GM20431 (cell line): Measurements from ENCODE around the gene RPS27.
"Not testable (repeated sequence)": the region's sequence is repeated elsewhere in the genome, so short reads cannot be mapped to it uniquely, and the experiment has no call there.

Experiments
- in situ Hi-C: fragments of 300-500 bp; cut with MseI, MboI; formaldehyde crosslinking; loops from one replicate; pipeline ENCODE4 v1.15.0; 2020; ENCODE audit warnings: low sequenced_read_pairs; ENCODE audit not compliant: unreplicated experiment

The RPS27 gene

GRCh38 chr1:153984123-153984894 lies 6.3 kb upstream of the RPS27 start:
- in situ Hi-C loops, result loop anchor here (25.0 kb wide), 1 partner anchor 322 kb away; the partner anchor contains the start of genes ILF2 and SNAPIN

GRCh38 chr1:153985341-153985912 lies 5.1 kb upstream of the RPS27 start:
- in situ Hi-C loops, result loop anchor here (25.0 kb wide), 1 partner anchor 323 kb away; the partner anchor contains the start of genes ILF2 and SNAPIN

- in situ Hi-C loops, result loop anchor here (25.0 kb wide), 1 partner anchor 324 kb away; the partner anchor contains the start of genes ILF2 and SNAPIN
Observed at GRCh38 chr1:153985941-153986761, 4.4 kb upstream of the RPS27 start, which contains the start of gene RAB13. Gene RAB13 (minus strand): TSS chr1:153986339. CDS start chr1:153986236, 103 bp downstream.

- in situ Hi-C loops, result loop anchor here (25.0 kb wide), 1 partner anchor 325 kb away; the partner anchor contains the start of genes ILF2 and SNAPIN
Observed at GRCh38 chr1:153987621-153988020, 2.9 kb upstream of the RPS27 start.

GRCh38 chr1:153991151-153991630 lies 629 bp downstream of the RPS27 start:
- in situ Hi-C loops, result loop anchor here (25.0 kb wide), 1 partner anchor 329 kb away; the partner anchor contains the start of genes ILF2 and SNAPIN

GRCh38 chr1:153991806-153992205 lies 1.2 kb downstream of the RPS27 start:
- in situ Hi-C loops, result loop anchor here (25.0 kb wide), 1 partner anchor 330 kb away; the partner anchor contains the start of genes ILF2 and SNAPIN

GRCh38 chr1:153995202-153995601 lies 4.6 kb downstream of the RPS27 start:
- in situ Hi-C loops, result loop anchor here (25.0 kb wide), 1 partner anchor 333 kb away; the partner anchor contains the start of genes ILF2 and SNAPIN

- in situ Hi-C loops, result loop anchor here (25.0 kb wide), 1 partner anchor 333 kb away; the partner anchor contains the start of genes ILF2 and SNAPIN
Observed at GRCh38 chr1:153995640-153996039, 5.1 kb downstream of the RPS27 start.

- in situ Hi-C loops, result loop anchor here (25.0 kb wide), 1 partner anchor 335 kb away; the partner anchor contains the start of genes ILF2 and SNAPIN
Observed at GRCh38 chr1:153996882-153997281, 6.3 kb downstream of the RPS27 start.

GRCh38 chr1:154000420-154000819 lies 9.9 kb downstream of the RPS27 start:
- in situ Hi-C loops, result no loop called here

GRCh38 chr1:154006136-154006535 lies 15.6 kb downstream of the RPS27 start:
- in situ Hi-C loops, result no loop called here

- in situ Hi-C loops, result no loop called here
Observed at GRCh38 chr1:154012129-154012528, 21.6 kb downstream of the RPS27 start.

GRCh38 chr1:154012543-154012942 lies 22.0 kb downstream of the RPS27 start:
- in situ Hi-C loops, result not testable (repeated sequence)

GRCh38 chr1:154014154-154014907 lies 23.8 kb downstream of the RPS27 start:
- in situ Hi-C loops, result no loop called here

GRCh38 chr1:154019269-154019668 lies 28.7 kb downstream of the RPS27 start:
- in situ Hi-C loops, result no loop called here

- in situ Hi-C loops, result no loop called here
Observed at GRCh38 chr1:154019940-154020339, 29.4 kb downstream of the RPS27 start.

- in situ Hi-C loops, result not testable (repeated sequence)
Observed at GRCh38 chr1:154033697-154034096, 43.1 kb downstream of the RPS27 start.
